H9 (cell line): ENCODE data around the gene YAF2. TPM values are rescaled to one million over a fixed set of nuclear protein-coding genes. Genes with fewer than 3 reads are reported as not detected.

Experiments used
- DNase-seq: peaks from one replicate; pipeline ENCODE4 v3.0.0-alpha.2; 2017
- H2AFZ ChIP-seq: one replicate; pipeline ENCODE4 v1.6.1; 2013; ENCODE audit warnings: mild to moderate bottlenecking, low read length, control low read depth, moderate library complexity
- H2AK5ac ChIP-seq: 2 replicates; pipeline ENCODE4 v1.6.1; 2013; ENCODE audit warnings: low read length, control low read depth, mixed read lengths; ENCODE audit not compliant: insufficient read length
- H2BK120ac ChIP-seq: one replicate; pipeline ENCODE4 v1.6.1; 2013; ENCODE audit warnings: low read depth, mild to moderate bottlenecking, low read length, control low read depth, inconsistent platforms; ENCODE audit not compliant: poor library complexity, severe bottlenecking
- H2BK12ac ChIP-seq: 2 replicates; pipeline ENCODE4 v1.6.1; 2013; ENCODE audit warnings: low read length, control low read depth, mixed read lengths, low read depth; ENCODE audit not compliant: insufficient read length
- H2BK15ac ChIP-seq: 2 replicates; pipeline ENCODE4 v1.6.1; 2013; ENCODE audit warnings: low read depth, low read length, control low read depth
- H2BK20ac ChIP-seq: one replicate; pipeline ENCODE4 v1.6.1; 2013; ENCODE audit warnings: low read depth, mild to moderate bottlenecking, low read length, control low read depth, inconsistent platforms; ENCODE audit not compliant: poor library complexity, severe bottlenecking
- H2BK5ac ChIP-seq: 2 replicates; pipeline ENCODE4 v1.6.1; 2013; ENCODE audit warnings: low read length, control low read depth, mixed read lengths; ENCODE audit not compliant: insufficient read length
- H3K14ac ChIP-seq: 2 replicates; pipeline ENCODE4 v1.6.1; 2013; ENCODE audit warnings: low read length, control low read depth; ENCODE audit not compliant: insufficient read depth
- H3K18ac ChIP-seq: 2 replicates; pipeline ENCODE4 v1.6.1; 2013; ENCODE audit warnings: low read depth, mild to moderate bottlenecking, mixed read lengths, low read length, control low read depth; ENCODE audit not compliant: insufficient read length
- H3K23ac ChIP-seq: 2 replicates; pipeline ENCODE4 v1.6.1; 2013; ENCODE audit warnings: low read length, control low read depth, mixed read lengths, low read depth; ENCODE audit not compliant: insufficient read length
- H3K23me2 ChIP-seq: 2 replicates; pipeline ENCODE4 v1.6.1; 2013; ENCODE audit warnings: low read depth, mild to moderate bottlenecking, mixed read lengths, low read length, control low read depth; ENCODE audit not compliant: insufficient read length, poor library complexity, severe bottlenecking
- H3K27ac ChIP-seq: 2 replicates; pipeline ENCODE4 v1.5.1; 2013; ENCODE audit warnings: low read length, control low read depth, mixed read lengths, low read depth; ENCODE audit not compliant: insufficient read length
- H3K27me3 ChIP-seq: 2 replicates; pipeline ENCODE4 v1.6.1; 2013; ENCODE audit warnings: low read length, control low read depth, inconsistent platforms; ENCODE audit not compliant: insufficient read depth
- H3K4ac ChIP-seq: 2 replicates; pipeline ENCODE4 v1.6.1; 2013; ENCODE audit warnings: low read depth, mild to moderate bottlenecking, control low read depth, inconsistent platforms, low read length, moderate library complexity
- H3K4me1 ChIP-seq: 2 replicates; pipeline ENCODE4 v1.6.1; 2013; ENCODE audit warnings: low read length, control low read depth, inconsistent platforms; ENCODE audit not compliant: insufficient read depth
- H3K4me2 ChIP-seq: 2 replicates; pipeline ENCODE4 v1.6.1; 2013; ENCODE audit warnings: low read length, control low read depth, mixed read lengths; ENCODE audit not compliant: insufficient read length, insufficient read depth
- H3K56ac ChIP-seq: 2 replicates; pipeline ENCODE4 v1.6.1; 2013; ENCODE audit warnings: low read depth, mild to moderate bottlenecking, mixed read lengths, low read length, control low read depth; ENCODE audit not compliant: insufficient read length
- H3K79me1 ChIP-seq: 2 replicates; pipeline ENCODE4 v1.6.1; 2013; ENCODE audit warnings: low read depth, mild to moderate bottlenecking, moderate library complexity, low read length, control low read depth, inconsistent platforms; ENCODE audit not compliant: insufficient read depth, poor library complexity, severe bottlenecking
- H3K79me2 ChIP-seq: 2 replicates; pipeline ENCODE4 v1.6.1; 2013; ENCODE audit warnings: low read length, control low read depth, inconsistent platforms; ENCODE audit not compliant: insufficient read depth
- H3K9ac ChIP-seq: 2 replicates; pipeline ENCODE4 v1.6.1; 2013; ENCODE audit warnings: low read length, control low read depth, mixed read lengths; ENCODE audit not compliant: insufficient read length; ENCODE audit errors: extremely low read depth
- H3K9me3 ChIP-seq: one replicate; pipeline ENCODE4 v1.6.1; 2013; ENCODE audit warnings: low read depth, low read length, inconsistent platforms; ENCODE audit not compliant: control insufficient read depth
- H3T11ph ChIP-seq: one replicate; pipeline ENCODE4 v1.6.1; 2013; ENCODE audit warnings: mild to moderate bottlenecking, low read length, control low read depth, inconsistent platforms
- H4K20me1 ChIP-seq: one replicate; pipeline ENCODE4 v1.6.1; 2013; ENCODE audit not compliant: control insufficient read depth, insufficient read length, insufficient read depth
- H4K5ac ChIP-seq: 2 replicates; pipeline ENCODE4 v1.6.1; 2013; ENCODE audit warnings: low read depth, mild to moderate bottlenecking, mixed read lengths, low read length, control low read depth; ENCODE audit not compliant: insufficient read length
- H4K8ac ChIP-seq: replicated peaks from 2 replicates; pipeline ENCODE4 v1.6.1; 2013; ENCODE audit warnings: low read length, control low read depth, mixed read lengths, low read depth; ENCODE audit not compliant: insufficient read length
- H4K91ac ChIP-seq: 2 replicates; pipeline ENCODE4 v1.6.1; 2013; ENCODE audit warnings: low read depth, mild to moderate bottlenecking, moderate library complexity, mixed read lengths, low read length, control low read depth; ENCODE audit not compliant: insufficient read length
- H3K27ac Mint-ChIP-seq, 3 experiments: 2 replicates in 2 of 3; 3 replicates in 1 of 3; pipeline ENCODE4 v1.8.0; 2020 to 2021; ENCODE audit warnings: mixed read lengths in 3 of 3, mild to moderate bottlenecking in 1 of 3, moderate library complexity in 1 of 3
- H3K27me3 Mint-ChIP-seq: 2 replicates; pipeline ENCODE4 v1.8.0; 2021; ENCODE audit warnings: low read depth, mild to moderate bottlenecking, moderate library complexity, mixed read lengths
- H3K36me3 Mint-ChIP-seq, 3 experiments: 2 replicates in 2 of 3; 3 replicates in 1 of 3; pipeline ENCODE4 v1.8.0; 2020 to 2021; ENCODE audit warnings: low read depth in 3 of 3, mixed read lengths in 3 of 3; ENCODE audit not compliant: insufficient read depth in 1 of 3
- H3K4me1 Mint-ChIP-seq, 2 experiments: 2 replicates each; pipeline ENCODE4 v1.8.0; 2020; ENCODE audit warnings: mixed read lengths in 2 of 2
- H3K4me3 Mint-ChIP-seq, 2 experiments: 2 replicates in 1 of 2; 3 replicates in 1 of 2; pipeline ENCODE4 v1.8.0; 2020 to 2021; ENCODE audit warnings: mild to moderate bottlenecking in 2 of 2, mixed read lengths in 2 of 2, moderate library complexity in 1 of 2
- H3K9me3 Mint-ChIP-seq, 2 experiments: 2 replicates in 1 of 2; 3 replicates in 1 of 2; pipeline ENCODE4 v1.8.0; 2020; ENCODE audit warnings: mild to moderate bottlenecking in 2 of 2, mixed read lengths in 2 of 2, moderate library complexity in 1 of 2
- CTCF ChIP-seq: fragments of 200-600 bp; sonication (generic); conservative IDR thresholded peaks from 3 replicates; pipeline ENCODE4 v1.8.0; 2021; ENCODE audit warnings: antibody characterized with exemption, mild to moderate bottlenecking
- WGBS: extraction: QIAGEN DNeasy Blood & Tissue Kit; methylation state at CpG from one replicate; pipeline ENCODE4 v1.1.7; 2013; ENCODE audit warnings: missing lambda C conversion rate, low lambda C conversion rate, mixed read lengths; ENCODE audit not compliant: insufficient read length; ENCODE audit errors: extremely low coverage; 5-methylcytosine and 5-hydroxymethylcytosine counted together
- total RNA-seq: library from RNA; stranded (reverse); gene quantifications from 2 replicates; pipeline ENCODE4 v1.2.1, GENCODE V29; 2021

The YAF2 gene
- total RNA-seq, 1 experiment from 2014 or later, result 1.9 TPM

GRCh38 chr12:42144158-42144407, 94.0 kb downstream of the YAF2 start:
- peaks cover 12% of the 10 kb centered on the region for H3K23me2 ChIP-seq
- no peak overlapping the region for H3K56ac ChIP-seq
- no peak overlapping the region for H3K23ac ChIP-seq
- H4K5ac ChIP-seq, result no peak overlapping the region
- H3K14ac ChIP-seq, result peak overlapping the region; percentile 92; the same call in 1 of the 2 replicates
- H2BK120ac ChIP-seq, result no peak overlapping the region
- H3K18ac ChIP-seq, result no peak overlapping the region
- peaks cover 22% of the 10 kb centered on the region for H3K27me3 Mint-ChIP-seq
- peaks cover 26 to 28% of the 10 kb centered on the region in 2 experiments for H3K4me1 Mint-ChIP-seq
- peaks cover 5% of the 10 kb centered on the region; the same call in 1 of the 2 replicates for H3K79me2 ChIP-seq
- H3K36me3 Mint-ChIP-seq, result no peaks in the 10 kb centered on the region
- no peak overlapping the region; the same call in 1 of the 2 replicates for H2BK15ac ChIP-seq
- H3K27me3 ChIP-seq, result no peaks in the 10 kb centered on the region
- H2BK5ac ChIP-seq, result no peak overlapping the region
- H4K91ac ChIP-seq, result no peak overlapping the region
- no peaks in the 10 kb centered on the region for H4K20me1 ChIP-seq
- TF ChIP-seq CTCF, result no peak
- H3K9me3 Mint-ChIP-seq, result no peaks in the 10 kb centered on the region
- H3K4ac ChIP-seq, result no peak overlapping the region
- H4K8ac ChIP-seq, result no peak overlapping the region
- no peak overlapping the region for H2AFZ ChIP-seq
- H3K4me1 ChIP-seq, result peaks cover 4% of the 10 kb centered on the region; the same call in 1 of the 2 replicates
- peak overlapping the region; percentile 93 for H3K4me2 ChIP-seq
- no peak overlapping the region for H3T11ph ChIP-seq
- peak overlapping the region; percentile 86 to 94 for H3K4me3 Mint-ChIP-seq
- peak overlapping the region; percentile 49 for H3K9ac ChIP-seq
- no peak overlapping the region for H2BK12ac ChIP-seq
- no peak overlapping the region for H2AK5ac ChIP-seq
- no peak overlapping the region for H2BK20ac ChIP-seq
- H3K9me3 ChIP-seq, result no peaks in the 10 kb centered on the region
- DNase-seq, result no peak
- peak overlapping the region in 2 of 3 experiments; percentile 22 to 42; a peak in 1 of 7 replicates for H3K27ac Mint-ChIP-seq
- no CpG with 5 or more reads among the region's 21 CpGs for WGBS
- H3K79me1 ChIP-seq, result peaks cover 4% of the 10 kb centered on the region
- no peak overlapping the region for H3K27ac ChIP-seq
